HG03103 (cell line): ENCODE measurements around the gene SPTBN5.
"Not testable (repeated sequence)": the region's sequence is repeated elsewhere in the genome, so short reads cannot be mapped to it uniquely, and the experiment has no call there.

ENCODE experiments used
- ATAC-seq: cut with Tn5 transposase; IDR thresholded peaks from one replicate; pipeline ENCODE4 v1.9.1; 2021; ENCODE audit warnings: low read depth; ENCODE audit not compliant: unreplicated experiment

The SPTBN5 gene

DNA sequence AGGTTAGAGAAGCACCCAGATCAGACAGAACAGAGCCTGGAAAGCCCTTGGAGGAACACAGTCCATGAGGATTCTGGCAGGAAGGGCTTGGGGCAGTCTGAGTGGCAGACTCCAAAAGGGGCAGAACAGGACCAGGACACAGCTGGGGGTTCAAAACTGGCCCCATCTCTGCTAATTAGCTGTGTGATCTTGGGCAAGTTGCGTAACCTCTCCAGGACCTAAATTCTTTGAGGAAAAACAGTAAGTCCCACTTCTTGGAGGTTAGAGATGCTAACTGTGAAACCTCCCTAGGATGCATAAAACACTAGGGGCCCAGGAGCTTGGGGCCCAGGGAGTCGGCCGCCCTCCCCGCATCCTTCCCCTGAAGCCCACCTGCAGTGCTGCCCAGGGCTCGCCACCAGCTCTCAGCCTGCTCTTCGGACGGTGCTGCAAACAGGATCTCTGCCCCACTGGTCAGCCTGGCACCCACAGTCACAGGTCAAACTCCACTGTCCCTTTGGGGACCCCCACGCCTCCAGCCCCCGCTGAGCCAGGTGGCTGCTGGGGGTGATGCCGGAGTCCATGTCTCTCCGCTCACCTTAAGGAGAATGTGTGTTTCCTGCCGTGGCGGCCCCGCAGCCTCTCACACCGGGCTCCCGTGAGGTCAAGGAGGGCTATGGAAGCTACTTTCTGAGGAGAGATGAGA, 43.2 kb downstream of the SPTBN5 start:
- ATAC-seq: no peak

DNA sequence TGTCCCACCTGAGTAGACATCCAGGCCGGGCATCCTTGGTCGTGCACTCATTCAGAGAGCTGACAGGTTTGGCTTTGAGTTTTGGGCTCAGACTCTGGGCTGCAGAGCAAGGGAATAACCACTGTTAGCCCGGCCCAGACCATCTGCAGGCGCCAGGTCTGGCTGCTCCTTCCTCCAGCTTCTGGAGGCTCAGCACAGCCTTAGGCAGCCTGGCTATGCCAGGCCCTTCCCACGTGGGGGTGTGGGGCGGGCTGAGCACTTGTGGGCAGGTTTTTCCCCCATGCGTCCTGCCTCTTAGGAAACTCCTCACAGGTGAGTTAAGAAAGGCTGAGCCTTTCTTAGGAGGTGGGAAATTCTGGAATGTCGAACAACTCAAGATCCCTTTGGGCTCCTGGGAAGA, 44.0 kb downstream of the SPTBN5 start:
- no peak for ATAC-seq

DNA sequence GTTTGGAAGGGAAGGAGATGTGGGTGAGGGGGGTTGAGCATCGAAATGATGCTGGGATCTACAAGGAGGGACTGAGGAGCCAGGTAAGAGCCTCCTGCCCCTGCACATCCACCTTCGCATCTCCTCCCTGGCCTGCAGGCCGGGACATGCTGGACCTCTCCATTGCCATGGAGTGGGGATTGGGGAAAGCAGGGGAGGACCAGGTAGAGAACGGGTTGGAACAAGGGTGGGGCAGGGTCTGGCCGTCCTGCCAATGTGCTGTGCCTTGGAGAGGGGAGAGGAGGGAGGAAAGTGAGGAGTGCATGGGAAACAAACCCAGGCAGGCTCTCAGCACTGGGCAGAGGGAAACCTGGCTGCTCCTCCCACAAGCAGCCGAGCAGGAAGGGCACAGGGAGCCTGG, 44.6 kb downstream of the SPTBN5 start:
- ATAC-seq: no peak

DNA sequence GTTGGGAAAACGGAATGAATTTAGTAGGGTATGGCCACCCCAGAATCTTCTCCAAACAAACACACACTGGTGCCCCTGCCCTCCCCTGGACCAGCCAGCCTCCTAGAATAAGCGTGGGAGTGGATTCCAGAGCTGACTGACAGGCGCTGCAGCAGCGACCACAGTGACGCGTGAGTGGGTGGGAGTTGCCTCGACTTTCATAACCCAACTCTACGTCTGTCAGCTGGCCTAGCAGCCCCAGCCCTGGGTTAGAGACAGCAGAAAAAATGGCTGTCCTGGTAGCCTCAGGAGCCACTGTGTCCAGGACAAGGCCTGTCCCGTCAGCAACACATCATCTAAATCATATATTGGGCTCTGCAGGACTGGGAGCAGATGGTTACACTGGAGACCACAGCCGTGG, 45.2 kb downstream of the SPTBN5 start:
- ATAC-seq: no peak

DNA sequence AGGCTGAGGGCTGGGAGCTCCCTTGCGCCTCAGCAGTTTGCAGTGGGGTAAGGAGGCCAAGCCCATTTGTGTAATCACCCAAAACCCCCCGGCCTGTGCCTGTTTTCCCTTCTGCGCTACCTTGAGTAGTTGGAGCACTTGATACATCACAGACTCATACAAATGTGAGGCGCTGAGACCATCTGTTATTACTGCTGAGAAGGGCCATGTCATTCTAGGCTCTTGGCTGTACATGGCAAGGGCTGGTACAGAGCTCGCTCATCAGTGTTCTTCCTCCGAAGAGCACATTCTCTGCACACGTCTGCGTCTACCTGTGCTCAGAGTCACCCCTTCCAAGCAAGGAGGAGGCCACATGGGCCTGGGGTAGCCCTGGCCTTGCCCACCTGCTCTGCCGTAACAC, 45.9 kb downstream of the SPTBN5 start:
- no peak for ATAC-seq

DNA sequence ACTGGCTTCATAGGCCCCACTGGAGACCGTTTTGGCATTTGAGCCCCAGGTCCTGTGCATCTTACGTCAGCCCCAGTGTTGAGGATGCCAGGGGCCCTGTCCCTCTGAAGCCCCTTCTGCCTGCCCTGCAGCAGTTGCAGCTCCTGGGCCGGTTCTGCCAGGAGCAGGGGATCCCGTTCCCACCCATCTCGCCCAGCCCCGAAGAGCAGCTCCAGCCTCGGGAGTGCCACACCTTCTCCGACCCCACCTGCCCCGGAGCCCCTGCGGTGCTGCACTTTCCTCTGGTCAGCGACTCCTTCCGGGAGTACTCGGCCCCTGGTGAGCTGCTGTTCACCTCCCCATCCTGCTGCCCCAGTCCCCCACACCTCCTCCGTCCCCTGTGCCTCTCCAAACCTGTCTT, 46.6 kb downstream of the SPTBN5 start:
- no peak for ATAC-seq

DNA sequence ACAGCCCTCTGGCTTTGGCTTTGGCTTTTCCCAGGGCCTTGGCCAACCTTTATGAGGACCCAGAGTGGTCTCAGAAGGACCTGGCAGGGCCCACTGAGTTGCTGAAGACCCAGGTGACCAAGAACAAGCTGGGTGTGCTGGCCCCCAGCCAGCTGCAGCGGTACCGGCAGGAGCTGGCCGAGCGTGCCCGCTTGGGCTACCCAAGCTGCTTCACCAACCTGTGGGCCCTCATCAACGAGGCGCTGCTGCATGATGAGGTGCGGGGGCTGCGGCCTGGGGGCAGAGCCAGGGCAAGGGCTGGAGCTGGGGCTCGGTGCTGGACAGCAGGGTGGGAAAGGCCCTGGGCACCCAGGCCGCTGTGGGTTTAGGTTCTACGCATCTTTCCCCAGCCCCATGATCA, 49.0 kb downstream of the SPTBN5 start:
- no peak for ATAC-seq

DNA sequence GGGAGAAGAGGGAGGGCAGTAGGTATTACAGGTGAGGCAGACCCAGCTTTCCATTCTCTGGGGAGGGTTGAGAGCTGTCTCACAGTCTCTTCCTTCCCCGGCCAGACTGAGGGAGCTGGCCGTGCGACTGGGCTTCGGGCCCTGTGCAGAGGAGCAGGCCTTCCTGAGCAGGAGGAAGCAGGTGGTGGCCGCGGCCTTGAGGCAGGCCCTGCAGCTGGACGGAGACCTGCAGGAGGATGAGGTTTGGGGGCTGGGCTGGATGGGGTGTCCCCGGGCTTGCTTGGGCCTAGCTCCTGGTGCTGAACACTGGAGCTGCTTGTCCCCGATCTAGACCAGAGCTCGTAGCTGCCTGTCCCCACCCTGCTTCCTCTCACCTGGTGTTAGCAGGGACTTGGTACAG, 50.3 kb downstream of the SPTBN5 start:
- no peak for ATAC-seq

DNA sequence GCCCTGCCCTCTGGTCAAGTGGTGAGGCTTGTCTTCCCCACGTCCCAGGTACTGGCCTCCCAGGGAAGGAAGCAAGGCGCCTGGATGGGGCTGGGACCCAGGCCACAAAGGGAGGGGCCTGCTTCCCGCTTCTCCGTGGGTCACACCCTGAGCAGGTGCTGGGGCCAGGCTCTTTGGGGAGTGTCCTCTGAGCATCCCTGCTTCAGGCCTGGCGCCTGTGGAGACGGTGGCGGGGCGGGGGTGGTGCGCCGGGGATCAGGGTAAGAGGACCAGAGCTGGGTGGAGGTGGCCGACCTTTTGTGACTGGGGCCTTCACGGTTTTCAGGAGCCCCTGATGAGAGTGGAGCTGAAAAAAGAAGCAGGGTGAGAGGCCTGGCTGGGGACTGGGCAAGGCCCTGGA, 51.6 kb downstream of the SPTBN5 start:
- no peak for ATAC-seq

DNA sequence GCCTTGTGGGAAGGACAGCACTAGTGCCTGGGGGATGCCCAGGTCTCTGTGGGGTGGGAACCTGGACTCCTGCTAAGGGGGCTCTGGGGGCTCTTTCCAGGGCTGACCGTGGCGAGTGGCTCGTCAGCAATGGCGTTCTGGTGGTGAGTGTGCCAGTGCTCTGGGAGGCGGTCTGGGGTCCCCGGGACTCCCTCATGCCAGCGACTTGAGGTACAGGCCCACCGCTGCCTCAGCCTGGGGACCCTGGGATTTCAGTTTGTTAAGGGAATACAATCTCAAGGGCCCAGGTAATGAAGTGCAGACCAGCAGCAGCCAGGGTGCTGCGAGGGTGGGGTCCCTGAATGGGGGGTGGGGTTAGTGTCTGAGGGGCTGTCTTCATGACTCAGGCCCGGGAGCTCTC, 52.7 kb downstream of the SPTBN5 start:
- no peak for ATAC-seq

DNA sequence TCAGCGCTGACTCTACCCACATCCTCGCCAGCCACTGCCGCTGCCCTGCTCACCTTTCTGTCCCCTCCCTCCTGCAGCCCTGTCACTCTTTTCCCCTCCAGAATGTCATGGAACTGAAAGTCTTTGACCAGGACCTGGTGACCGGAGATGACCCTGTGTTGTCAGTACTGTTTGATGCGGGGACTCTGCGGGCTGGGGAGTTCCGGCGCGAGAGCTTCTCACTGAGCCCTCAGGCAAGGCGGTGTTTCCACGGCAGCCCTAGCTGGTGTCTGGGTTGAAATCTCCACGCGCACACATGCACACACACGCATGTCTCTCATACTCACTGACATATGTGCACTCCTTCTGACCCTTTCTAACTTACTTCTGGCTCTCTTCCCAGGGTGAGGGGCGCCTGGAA, 53.2 kb downstream of the SPTBN5 start:
- no peak for ATAC-seq

DNA sequence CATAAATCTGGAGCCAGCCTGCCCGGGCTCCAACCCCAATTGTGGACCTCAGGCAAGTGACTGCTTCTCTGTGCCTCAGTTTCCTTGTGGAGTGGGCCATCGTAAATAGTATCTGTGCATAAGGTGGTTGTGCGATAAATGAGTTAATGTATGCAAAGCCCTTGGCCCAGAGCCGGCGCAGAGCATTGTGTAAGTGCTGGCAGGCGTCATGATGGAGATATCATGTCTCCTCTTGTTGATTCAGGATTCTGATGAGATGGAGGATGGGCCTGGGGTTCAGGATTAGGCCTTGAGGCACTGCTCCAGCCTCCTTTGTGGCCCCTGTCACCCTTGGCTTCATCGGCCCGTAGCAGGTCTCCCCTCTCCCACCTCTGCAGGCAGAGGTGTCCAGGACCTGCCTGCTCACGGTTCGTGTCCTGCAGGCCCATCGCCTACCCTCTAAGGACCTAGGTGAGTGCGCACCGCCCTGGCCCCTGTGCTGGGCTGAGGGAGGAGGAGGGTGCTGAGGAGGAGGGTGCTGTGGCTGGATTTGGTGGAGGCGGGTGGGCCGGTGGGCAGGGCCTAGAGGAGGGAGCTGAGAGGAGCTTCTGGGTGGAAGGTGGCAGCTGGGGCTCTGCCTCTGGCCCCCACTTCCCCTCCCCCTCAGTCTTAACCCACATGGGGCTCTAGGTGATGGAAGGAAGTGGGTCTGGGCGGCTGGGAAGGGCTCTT, 53.9 kb downstream of the SPTBN5 start:
- ATAC-seq: no peak

DNA sequence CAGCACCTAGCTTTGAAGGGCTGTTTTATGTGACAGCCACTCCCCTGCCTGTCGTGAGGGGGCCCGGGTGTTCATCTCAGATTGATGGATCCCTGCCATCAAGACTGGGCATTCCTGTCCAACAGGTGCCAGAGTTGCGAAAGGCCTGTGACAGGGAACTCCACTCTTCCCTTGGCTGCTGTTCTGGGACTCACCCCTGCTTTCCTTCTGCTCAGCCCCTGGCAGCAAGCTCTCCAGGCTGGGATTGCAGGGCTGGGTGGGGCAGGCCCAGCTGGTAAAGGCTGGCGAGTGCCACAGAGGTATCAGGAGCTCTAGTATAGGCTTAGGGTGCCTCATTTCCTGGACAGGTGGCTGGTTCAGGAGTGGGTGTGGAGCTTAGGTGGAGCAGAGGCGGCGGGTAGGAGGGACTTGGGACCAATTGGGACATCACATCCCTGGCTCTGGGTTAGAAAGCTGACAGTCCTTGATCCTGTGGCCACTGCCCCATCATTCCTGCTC, 55.4 kb downstream of the SPTBN5 start, which contains the start of gene PLA2G4B:
PLA2G4B (plus strand) TSS at position 448 of the 498 bp plus-strand sequence. CDS start 67 bp downstream, outside the sequence.
- no peak for ATAC-seq

DNA sequence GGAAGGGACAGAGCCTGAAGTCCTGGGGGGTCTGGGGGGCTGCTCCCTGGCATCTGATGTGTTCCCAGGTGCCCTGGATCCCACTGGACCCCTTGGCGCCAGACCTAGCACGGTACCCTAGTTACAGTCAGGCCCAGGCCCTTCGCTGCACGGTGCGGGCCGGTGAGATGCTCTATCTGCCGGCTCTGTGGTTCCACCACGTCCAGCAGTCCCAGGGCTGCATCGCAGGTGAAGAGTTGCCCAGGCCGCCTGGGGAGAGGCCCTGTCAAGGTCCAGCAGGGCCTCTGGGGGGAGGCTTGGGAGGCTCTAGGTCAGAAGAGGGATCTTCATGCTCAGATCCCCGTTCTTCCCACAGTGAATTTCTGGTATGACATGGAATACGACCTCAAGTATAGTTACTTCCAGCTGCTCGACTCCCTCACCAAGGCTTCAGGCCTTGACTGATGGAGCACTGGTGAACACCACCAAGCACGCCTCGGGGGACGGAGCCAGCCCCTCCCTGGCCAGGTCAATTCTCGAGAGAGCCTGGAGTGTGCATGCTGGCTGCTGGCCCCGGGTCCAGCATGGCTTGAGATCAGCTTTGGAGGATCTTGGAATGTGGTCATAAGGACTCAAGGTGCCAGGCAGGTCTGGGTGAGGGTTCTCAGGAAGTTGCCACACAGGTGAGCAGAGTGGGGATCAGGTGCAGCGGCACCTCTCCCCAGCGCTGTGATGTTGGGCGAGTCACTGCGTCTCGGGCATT, 57.0 kb downstream of the SPTBN5 start:
- ATAC-seq: no peak

DNA sequence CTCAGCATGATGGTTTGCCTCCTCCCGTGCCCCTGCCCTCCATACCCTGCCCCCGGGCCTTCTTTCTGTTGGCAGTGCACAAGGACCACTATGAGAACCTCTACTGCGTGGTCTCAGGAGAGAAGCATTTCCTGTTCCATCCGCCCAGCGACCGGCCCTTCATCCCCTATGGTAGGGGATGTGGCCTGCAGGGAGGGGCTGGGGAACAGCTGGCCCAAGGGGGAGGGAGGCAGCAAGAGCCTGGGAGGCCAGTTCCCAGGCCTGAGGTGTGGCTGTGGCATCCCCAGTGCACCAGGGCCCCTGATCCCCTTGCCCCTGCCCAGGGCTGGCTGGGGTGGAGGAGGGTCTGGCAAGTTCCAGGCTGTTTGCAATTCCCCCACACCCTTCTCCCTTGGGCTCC, 57.8 kb downstream of the SPTBN5 start:
- ATAC-seq: no peak

DNA sequence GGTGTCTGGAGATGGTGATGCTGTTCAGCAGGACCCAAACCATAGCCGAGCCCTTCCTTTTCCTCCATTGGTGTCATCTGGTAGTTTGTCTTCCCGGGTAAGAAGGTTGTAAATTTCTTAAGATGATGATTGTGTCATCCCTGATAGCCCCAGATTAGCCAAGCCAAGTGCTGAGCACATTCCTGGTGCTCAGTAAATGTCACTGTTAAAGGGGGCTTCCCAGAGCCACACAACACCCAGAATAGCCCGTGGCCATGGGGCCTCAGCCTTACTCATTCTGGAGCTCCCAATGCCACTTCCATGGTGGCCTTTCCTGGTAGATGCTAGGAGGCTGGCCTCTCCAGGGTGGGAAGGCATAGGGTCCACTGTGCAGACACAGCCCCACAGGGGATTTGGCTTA, 59.8 kb downstream of the SPTBN5 start:
- no peak for ATAC-seq

DNA sequence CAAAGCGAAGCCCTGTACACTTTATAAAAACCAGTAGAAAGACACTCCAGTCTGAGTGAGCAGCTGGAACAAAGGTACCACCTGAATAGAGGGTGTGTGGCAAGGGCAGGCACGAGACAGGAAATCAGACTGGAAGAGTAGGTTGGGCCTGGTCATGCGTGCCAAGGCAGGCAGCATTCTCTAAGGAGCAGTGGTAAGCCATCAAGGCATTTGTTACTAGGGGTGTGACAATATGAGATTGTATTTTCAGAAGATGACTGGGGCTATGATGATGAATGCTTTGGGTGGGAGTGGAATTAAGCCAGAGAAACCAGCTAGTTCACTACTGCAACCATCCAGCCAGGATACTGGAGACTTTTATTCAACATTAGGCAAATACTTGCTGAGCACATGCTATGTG, 61.0 kb downstream of the SPTBN5 start:
- no peak for ATAC-seq

DNA sequence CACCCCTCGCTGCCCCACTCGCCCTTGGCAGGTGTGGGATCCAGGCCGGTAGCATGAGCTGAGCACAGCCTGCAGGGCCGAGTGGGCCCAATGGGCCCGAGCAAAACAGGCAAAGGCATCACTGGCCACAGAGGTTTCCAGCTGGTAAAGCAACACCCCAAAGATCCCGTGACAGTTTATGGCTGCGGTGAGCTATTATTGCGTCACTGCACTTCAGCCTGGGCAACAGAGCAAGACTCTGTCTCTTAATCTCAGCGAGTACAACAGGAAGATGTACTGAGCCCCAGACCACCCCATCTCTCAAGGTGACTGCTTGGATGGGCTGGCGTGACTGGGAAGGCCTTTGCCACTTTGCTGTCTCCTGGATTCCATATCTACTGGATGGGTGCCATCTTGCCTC, 61.6 kb downstream of the SPTBN5 start:
- ATAC-seq: no peak

DNA sequence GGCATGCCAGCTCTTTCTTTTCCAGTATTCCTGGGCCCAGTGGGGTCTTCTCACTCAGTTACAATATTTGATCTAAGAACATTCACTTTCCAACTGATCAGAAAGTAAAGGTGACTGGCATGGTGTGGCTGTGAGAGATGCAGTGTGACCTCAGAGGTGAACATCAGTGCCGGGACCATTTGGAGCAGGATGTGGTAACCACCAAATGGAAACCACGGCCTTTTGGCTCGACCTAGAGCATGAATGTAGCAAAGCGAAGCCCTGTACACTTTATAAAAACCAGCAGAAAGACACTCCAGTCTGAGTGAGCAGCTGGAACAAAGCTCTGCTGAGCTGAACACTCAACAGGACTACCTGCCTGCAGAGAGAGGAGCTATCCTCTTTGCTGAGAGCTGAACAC, 62.6 kb downstream of the SPTBN5 start:
- not testable (repeated sequence) for ATAC-seq

DNA sequence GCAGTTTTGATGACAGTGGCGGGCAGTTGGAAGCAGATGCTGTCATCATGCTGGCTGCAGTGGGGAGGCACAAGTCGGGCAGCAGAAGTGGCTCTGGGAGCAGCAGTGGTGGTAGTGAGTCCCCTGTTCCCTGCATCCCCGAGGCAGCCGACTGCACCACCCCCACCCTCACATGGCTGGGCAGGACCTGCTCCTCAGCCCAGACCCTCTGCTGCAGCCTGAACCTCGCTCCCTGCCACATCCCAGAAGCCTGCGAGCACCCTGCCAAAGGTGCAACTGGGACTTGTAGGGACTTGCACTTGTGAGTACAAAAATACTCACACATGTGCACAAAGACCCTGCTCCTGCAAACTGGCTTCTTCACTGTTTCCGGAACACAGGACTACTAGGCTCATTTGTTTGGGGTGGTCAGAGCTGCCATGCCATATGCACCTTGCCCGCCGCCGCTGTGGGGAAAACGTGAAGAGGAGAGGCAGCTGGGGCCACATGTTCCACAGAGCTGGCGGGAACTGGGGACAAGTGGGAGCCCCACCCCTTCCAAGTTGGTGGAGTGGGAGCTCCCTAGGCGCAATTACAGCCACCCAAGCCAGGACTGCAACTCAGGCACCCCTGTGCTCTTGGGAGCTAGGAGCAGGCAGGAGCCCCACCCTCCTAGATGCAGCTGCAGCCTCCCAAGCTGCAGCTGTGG, 63.8 kb downstream of the SPTBN5 start:
- ATAC-seq: no peak

DNA sequence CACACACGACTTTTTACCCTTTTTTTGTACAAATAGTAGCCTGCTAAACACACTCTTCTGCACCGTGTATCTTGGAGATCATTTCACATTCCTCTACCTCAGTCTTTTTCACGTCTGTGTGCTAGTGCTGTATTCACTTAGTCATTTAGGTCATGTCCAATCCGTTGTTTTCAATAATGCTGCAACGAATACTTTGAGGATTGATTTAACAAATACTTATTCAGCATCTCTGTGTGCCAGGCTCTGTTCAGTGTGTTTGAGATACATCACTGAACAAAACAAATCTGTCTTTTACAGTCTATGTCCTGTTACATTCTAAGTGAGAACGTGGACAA, 65.1 kb downstream of the SPTBN5 start:
- no peak for ATAC-seq
